Kasumi-1 (cell line): ENCODE results near the gene TAS2R38.

ENCODE experiments used
- DNase-seq, 2 experiments: peaks; one replicate each; lab custom pipeline; 2025; lab: John Stamatoyannopoulos, UW

Gene TAS2R38

GRCh38 chr7:141976524-141977245, 3.1 kb upstream of the TAS2R38 start:
- DNase-seq, result no peak

- DNase-seq, result peak; percentile 74 to 87
These were observed 2.4 kb upstream of the TAS2R38 start for GRCh38 chr7:141975806-141976523.

DNA sequence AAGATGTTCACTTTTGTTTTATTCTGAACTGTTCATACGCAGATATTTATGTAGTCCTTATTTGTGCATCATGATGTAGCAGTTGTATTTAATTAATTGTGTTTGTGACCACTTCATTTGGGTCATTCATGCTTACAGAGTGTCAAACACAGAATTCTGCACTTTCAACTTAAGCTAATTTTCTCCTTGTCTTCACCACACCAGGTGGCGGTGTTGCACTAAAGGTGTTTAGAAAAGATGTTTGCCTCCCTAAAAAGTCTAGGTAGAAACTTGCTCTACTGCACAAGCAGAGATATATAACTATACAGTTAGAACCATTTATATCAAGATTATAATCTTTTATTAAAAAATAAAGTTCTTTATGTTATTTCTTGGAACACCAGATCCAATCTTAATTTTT, 1.3 kb upstream of the TAS2R38 start:
- peak; percentile 36 to 52 for DNase-seq

GRCh38 chr7:141960687-141961422, 12.7 kb downstream of the TAS2R38 start:
- peak; percentile 84 for DNase-seq

- peak; percentile 96 to 97 for DNase-seq
These were observed 17.5 kb downstream of the TAS2R38 start for GRCh38 chr7:141956084-141956483.

DNA sequence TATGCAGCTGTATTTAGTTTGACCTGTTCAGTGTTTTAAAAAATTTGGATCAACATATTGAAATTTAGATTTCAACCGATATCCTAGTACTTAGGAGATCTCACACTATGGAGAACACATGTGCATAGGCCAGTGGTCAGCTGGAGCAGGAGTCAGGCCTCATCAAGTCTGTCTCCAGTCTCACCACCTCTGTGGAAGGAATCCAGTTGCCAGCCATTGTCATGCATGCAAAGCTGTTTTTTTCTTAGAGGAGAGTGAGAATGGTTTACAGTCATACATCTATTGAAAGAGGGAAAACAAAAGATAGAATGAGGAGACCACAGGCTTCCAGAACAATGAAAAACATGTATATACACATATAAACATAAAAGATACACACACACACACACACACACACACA, 19.2 kb downstream of the TAS2R38 start:
- no peak for DNase-seq

GRCh38 chr7:141952461-141952860, 21.1 kb downstream of the TAS2R38 start:
- DNase-seq, result no peak

DNA sequence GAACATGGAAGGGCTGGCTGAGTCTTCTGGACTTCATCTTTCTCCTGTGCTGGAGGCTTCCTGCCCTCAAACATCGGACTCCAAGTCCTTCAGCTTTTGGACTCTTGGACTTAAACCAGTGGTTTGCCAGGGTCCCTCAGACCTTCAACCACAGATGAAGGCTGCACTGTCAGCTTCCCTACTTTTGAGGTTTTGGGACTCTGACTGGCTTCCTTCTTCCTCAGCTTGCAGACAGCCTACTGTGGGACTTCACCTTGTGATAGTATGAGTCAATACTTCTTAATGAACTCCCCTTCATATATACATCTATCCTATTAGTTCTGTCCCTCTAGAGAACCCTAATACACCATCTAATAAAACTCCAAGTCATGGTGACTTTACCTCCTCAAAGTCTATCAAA, 22.8 kb downstream of the TAS2R38 start:
- DNase-seq, result peak in 1 of 2 experiments; percentile 21

DNA sequence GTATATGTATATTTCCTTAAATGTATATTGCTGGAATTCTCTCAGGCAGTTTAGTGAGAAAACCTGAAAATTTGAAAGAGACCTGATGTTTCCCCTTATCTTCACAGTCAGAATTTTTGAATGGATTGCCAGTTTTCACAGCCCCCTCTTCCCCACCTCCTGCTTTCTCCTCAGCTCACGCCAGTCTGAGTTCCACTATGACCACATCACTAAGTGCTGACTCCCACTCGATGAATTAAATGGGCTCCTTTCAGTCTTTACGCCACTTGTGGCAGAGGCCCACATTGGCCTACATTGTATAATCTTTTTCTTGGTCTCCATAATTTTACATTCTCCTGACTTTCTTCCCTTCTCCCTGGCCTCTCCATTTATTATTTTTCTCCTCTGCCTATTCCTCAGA, 23.7 kb downstream of the TAS2R38 start:
- no peak for DNase-seq

DNA sequence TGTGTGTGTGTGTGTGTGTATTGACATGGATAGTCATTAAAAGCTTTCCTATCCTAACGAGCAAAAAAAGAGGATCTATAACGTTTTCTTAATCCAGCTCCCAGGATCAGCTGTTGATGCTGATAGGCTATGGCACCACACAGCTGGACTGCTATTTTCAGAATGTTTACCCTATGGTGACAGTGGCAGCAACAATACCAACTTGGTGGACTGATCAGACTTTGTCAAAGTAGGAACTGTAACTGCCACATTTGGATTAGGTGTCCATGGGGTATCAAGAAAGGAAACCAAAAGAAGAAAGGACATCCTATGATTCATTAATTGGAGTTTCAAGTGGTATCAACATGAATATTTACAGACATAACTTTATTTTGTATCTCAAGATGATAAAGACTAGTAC, 24.1 kb downstream of the TAS2R38 start:
- DNase-seq, result no peak

- DNase-seq, result no peak
These were observed 24.6 kb downstream of the TAS2R38 start for GRCh38 chr7:141949021-141949420.

GRCh38 chr7:141946796-141947195, 26.8 kb downstream of the TAS2R38 start, which contains the start of gene CLEC5A:
Gene CLEC5A (minus strand): TSS chr7:141946974. CDS start chr7:141946292, 682 bp downstream.
- peak; percentile 68 to 81 for DNase-seq

DNA sequence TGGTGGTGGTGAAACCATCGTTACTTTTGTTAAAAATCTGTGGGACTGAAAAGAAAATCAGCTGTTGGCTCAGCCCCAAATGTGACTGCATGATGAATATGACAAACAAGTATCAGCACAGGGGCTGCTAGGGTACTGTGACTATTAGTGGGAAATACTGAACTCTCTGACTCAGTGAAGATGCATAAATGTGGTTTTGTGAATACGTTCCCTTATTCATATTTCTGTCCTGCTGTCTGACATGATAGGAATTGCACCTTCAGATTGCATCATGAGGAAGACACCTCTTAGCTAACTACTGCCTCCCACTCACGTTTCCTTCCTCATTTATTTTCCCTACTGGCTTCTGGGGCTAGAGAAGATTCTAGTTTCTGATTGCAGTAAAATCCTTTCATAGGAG, 28.2 kb downstream of the TAS2R38 start:
- peak; percentile 91 to 96 for DNase-seq

DNA sequence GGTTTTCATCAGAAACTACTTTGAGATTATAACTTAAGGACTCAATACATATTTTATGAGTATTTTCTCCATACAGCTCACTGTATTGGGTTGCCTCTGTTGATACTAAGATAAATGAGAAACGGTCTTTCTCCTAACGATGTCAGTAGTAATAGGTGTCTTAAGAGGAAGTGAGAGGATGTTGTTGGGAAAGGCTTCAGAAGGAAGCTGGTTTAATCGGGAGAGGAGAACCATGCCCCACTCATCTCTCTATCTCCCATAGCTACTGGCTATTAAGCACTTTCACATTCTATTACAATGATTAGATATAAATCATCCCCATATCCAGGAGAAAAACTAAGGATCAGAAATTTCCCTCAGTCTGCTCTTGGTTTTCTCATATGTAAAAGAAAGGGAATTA, 28.8 kb downstream of the TAS2R38 start:
- peak; percentile 28 to 45 for DNase-seq

DNA sequence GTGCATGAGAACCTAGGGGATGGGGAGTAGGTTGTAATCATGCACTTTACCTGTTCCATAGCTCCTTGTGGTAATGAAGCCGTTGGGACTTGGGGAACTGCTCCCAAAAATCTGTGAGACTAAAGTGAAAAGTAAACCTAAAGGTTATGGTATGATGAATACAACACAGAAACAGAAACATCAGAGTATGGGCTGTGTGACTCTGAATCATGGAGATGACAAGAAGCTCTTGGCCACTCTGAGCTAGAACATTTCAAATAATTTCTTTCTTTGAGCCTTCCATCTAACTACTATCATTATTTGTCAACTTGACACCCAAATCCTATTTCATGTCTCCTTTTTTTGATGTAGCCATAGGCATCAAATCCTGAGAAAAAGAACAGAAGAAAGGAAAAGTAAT, 29.7 kb downstream of the TAS2R38 start:
- no peak for DNase-seq

GRCh38 chr7:141941075-141941474, 32.5 kb downstream of the TAS2R38 start:
- DNase-seq, result no peak

- DNase-seq, result no peak
These were observed 43.4 kb downstream of the TAS2R38 start for GRCh38 chr7:141930211-141930610.

GRCh38 chr7:141928845-141929195, 44.8 kb downstream of the TAS2R38 start:
- DNase-seq, result peak; percentile 19 to 23

DNA sequence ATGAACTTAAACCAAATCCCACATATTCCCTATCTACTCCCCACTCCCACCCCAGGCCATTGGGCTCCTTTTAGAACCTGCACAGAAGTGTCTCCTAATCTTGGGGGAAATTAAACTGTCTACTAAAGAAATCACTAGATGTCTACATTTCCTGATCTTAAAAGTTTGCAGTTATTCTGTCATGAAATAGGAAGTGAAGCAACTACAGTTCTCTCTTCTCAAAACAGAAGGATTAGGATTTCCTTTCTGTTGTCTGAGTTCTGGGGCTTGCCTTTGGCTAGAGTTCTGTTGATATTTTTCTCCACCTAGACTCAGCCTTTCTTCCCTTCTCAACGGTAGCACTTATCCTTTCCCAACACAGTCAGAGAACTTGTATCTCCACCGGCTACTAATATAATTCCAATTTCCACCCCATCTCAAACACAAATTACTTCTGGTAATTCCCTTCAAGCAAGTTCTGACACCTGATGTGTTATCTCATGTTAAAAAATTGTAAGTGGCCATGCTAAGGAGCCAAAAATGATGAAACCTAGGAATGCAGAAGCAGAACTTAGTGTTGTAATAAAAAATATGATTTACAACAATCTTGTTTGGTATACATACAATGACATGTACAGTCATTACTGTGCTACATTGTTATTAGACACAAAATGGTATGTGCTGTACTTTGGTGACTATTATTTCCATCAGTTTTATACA, 45.3 kb downstream of the TAS2R38 start:
- peak; percentile 64 to 80 for DNase-seq
